OCI-LY7 (cell line): Measurements from ENCODE around the gene USP48. TPM values are rescaled to one million over a fixed set of nuclear protein-coding genes. Genes with fewer than 3 reads are reported as not detected.

ENCODE experiments used
- BruUV-seq: library from RNA; stranded (reverse); fragments of 400-500 nt; replicated peaks from 2 replicates; lab custom pipeline; 2021; lab: Mats Ljungman, UMichigan
- CTCF ChIA-PET: fragments of 300-600 bp; sonication (Branson Sonifier 250); formaldehyde crosslinking; loops from one replicate; lab custom pipeline; 2022; ENCODE audit warnings: antibody characterized with exemption; ENCODE audit not compliant: unreplicated experiment; lab: Charles Lee
- POLR2A ChIA-PET: fragments of 300-600 bp; sonication (Branson Sonifier 250); formaldehyde crosslinking; loops from one replicate; lab custom pipeline; 2022; ENCODE audit warnings: antibody characterized with exemption; lab: Charles Lee
- DNase-seq: peaks from one replicate; pipeline ENCODE4 v3.0.0-alpha.2; 2015; ENCODE audit warnings: low spot score
- H2AFZ ChIP-seq: fragments of 200-600 bp; sonication (generic), shearing (Covaris generic); 2 replicates; pipeline ENCODE4 v1.6.1; 2014; ENCODE audit warnings: mild to moderate bottlenecking, antibody characterized with exemption, low read length, moderate library complexity
- H3K27ac ChIP-seq: fragments of 200-600 bp; sonication (generic); 2 replicates; pipeline ENCODE4 v1.5.1; 2014; ENCODE audit warnings: mixed run types, low read depth, mild to moderate bottlenecking, moderate library complexity, low read length, inconsistent platforms; ENCODE audit not compliant: poor library complexity, severe bottlenecking
- H3K36me3 ChIP-seq: fragments of 200-600 bp; sonication (generic); 2 replicates; pipeline ENCODE4 v1.6.1; 2014; ENCODE audit warnings: mild to moderate bottlenecking, antibody characterized with exemption, low read length, moderate library complexity, mixed read lengths; ENCODE audit not compliant: insufficient read depth
- H3K4me1 ChIP-seq: fragments of 200-600 bp; sonication (generic); 2 replicates; pipeline ENCODE4 v1.5.1; 2014; ENCODE audit warnings: mild to moderate bottlenecking, low read length; ENCODE audit not compliant: insufficient read depth, poor library complexity, severe bottlenecking
- H3K4me2 ChIP-seq: fragments of 200-600 bp; sonication (generic); 2 replicates; pipeline ENCODE4 v1.6.1; 2014; ENCODE audit warnings: mild to moderate bottlenecking, low read length
- H3K4me3 ChIP-seq: fragments of 200-600 bp; sonication (generic); 2 replicates; pipeline ENCODE4 v1.5.1; 2014; ENCODE audit warnings: mild to moderate bottlenecking, low read depth, low read length; ENCODE audit not compliant: poor library complexity, severe bottlenecking
- H3K79me2 ChIP-seq: fragments of 200-600 bp; sonication (generic); 2 replicates; pipeline ENCODE4 v1.6.1; 2016; ENCODE audit warnings: low read depth, mild to moderate bottlenecking, low read length, moderate library complexity, mixed read lengths; ENCODE audit not compliant: insufficient read depth
- H3K9me2 ChIP-seq: fragments of 200-600 bp; sonication (generic); 2 replicates; pipeline ENCODE4 v1.6.1; 2016; ENCODE audit warnings: mild to moderate bottlenecking, low read length, mixed read lengths; ENCODE audit not compliant: insufficient read depth
- H3K9me3 ChIP-seq: fragments of 200-600 bp; sonication (generic); 2 replicates; pipeline ENCODE4 v1.6.1; 2014; ENCODE audit warnings: mild to moderate bottlenecking, mixed run types, low read length, mixed read lengths
- H4K20me1 ChIP-seq: fragments of 200-600 bp; sonication (generic); 2 replicates; pipeline ENCODE4 v1.6.1; 2014; ENCODE audit warnings: mild to moderate bottlenecking, antibody characterized with exemption, low read length, moderate library complexity, mixed read lengths; ENCODE audit not compliant: insufficient read depth
- CTCF ChIP-seq: fragments of 200-600 bp; sonication (generic); conservative IDR thresholded peaks from 2 replicates; pipeline ENCODE4 v1.5.1; 2014; ENCODE audit warnings: mild to moderate bottlenecking, antibody characterized with exemption, low read length, moderate library complexity, mixed read lengths
- EZH2phosphoT487 ChIP-seq: fragments of 200-600 bp; sonication (generic); IDR thresholded peaks from 2 replicates; pipeline ENCODE4 v1.6.1; 2018; ENCODE audit warnings: low read depth, borderline replicate concordance, mild to moderate bottlenecking, mixed run types, antibody characterized with exemption, low read length, moderate library complexity, mixed read lengths
- intact Hi-C: fragments of 100-400 bp; cut with micrococcal nuclease; formaldehyde crosslinking; loops from one replicate; pipeline ENCODE4 v1.10.0; 2022; ENCODE audit not compliant: unreplicated experiment
- total RNA-seq, 2 experiments: library from RNA; depleted of rRNA in 1 of 2; stranded (reverse); fragments of >200 nt in 1 of 2; shearing (Covaris generic) in 1 of 2; gene quantifications; 2 replicates each; pipeline ENCODE4 v1.2.3, GENCODE V29; 2014 to 2022

Gene USP48
- total RNA-seq, 2 experiments from 2014 or later, result 45.0 to 98.3 TPM

GRCh38 chr1:21814241-21814918 lies 31.4 kb upstream of the USP48 start:
- intact Hi-C loops, result no loop called here
- CTCF ChIA-PET, result no interaction called here
- Histone ChIP-seq H3K4me1 (peaks cover 3% of the 10 kb centered on the region), H3K79me2 (no peaks in the 10 kb centered on the region), H3K4me3 (no peak overlapping the region), H2AFZ (no peak overlapping the region), H3K36me3 (no peaks in the 10 kb centered on the region), H3K9me3 (no peaks in the 10 kb centered on the region), H3K4me2 (peak overlapping the region; percentile 39; the same call in 1 of the 2 replicates), H3K9me2 (no peaks in the 10 kb centered on the region), H3K27ac (no peak overlapping the region), H4K20me1 (no peaks in the 10 kb centered on the region)
- DNase-seq, result peak; percentile 34
- TF ChIP-seq CTCF (peak; percentile 71), EZH2phosphoT487 (no peak)
- no TSS peak for BruUV-seq
- POLR2A ChIA-PET, result no interaction called here

GRCh38 chr1:21813542-21813941 lies 30.6 kb upstream of the USP48 start:
- Histone ChIP-seq H2AFZ (no peak overlapping the region), H3K79me2 (no peaks in the 10 kb centered on the region), H4K20me1 (no peaks in the 10 kb centered on the region), H3K9me3 (no peaks in the 10 kb centered on the region), H3K4me3 (no peak overlapping the region), H3K36me3 (no peaks in the 10 kb centered on the region), H3K9me2 (no peaks in the 10 kb centered on the region), H3K4me2 (no peak overlapping the region), H3K27ac (no peak overlapping the region), H3K4me1 (peaks cover 2% of the 10 kb centered on the region)
- BruUV-seq, result no TSS peak
- DNase-seq, result no peak
- ChIA-PET POLR2A (interaction anchor here (0.7 kb wide), 1 partner anchor 99 kb away, joined by 4 read pairs; no protein-coding TSS in a partner anchor), CTCF (no interaction called here)
- TF ChIP-seq CTCF, result no peak
- TF ChIP-seq EZH2phosphoT487, result no peak
- intact Hi-C loops, result no loop called here

GRCh38 chr1:21811875-21812305 lies 28.9 kb upstream of the USP48 start, which contains the start of gene LDLRAD2:
Gene LDLRAD2, plus strand, starts transcription at chr1:21812265. Its CDS starts 187 bp downstream, at chr1:21812452.
- Histone ChIP-seq H3K27ac (no peak within 1 kb of the TSS), H3K9me3 (no peaks in the 10 kb centered on the region), H3K4me1 (no peaks in the 10 kb centered on the region), H3K4me2 (no peak within 1 kb of the TSS), H4K20me1 (no peaks in the 10 kb centered on the region), H3K36me3 (no peaks in the 10 kb centered on the region), H2AFZ (no peak within 1 kb of the TSS), H3K4me3 (no peak within 1 kb of the TSS), H3K9me2 (no peaks in the 10 kb centered on the region), H3K79me2 (no peaks in the 10 kb centered on the region)
- intact Hi-C loops, result no loop called here
- ChIA-PET CTCF (no interaction called here), POLR2A (no interaction called here)
- TF ChIP-seq EZH2phosphoT487 (no peak), CTCF (no peak)
- DNase-seq, result no peak
- no TSS peak for BruUV-seq
